Urinary bladder (tissue), 4 donors: ENCODE results near the gene PRDM16. TPM values are rescaled to one million over a fixed set of nuclear protein-coding genes. Genes with fewer than 3 reads are reported as not detected.

Experiments
- DNase-seq: peaks from one replicate; pipeline ENCODE4 v3.0.0-alpha.2; 2015; ENCODE audit errors: extremely low spot score
- H3K27ac ChIP-seq: one replicate; pipeline ENCODE4 v1.5.1; 2013; ENCODE audit warnings: low read depth, mild to moderate bottlenecking, moderate library complexity
- H3K36me3 ChIP-seq: one replicate; pipeline ENCODE4 v1.6.1; 2013; ENCODE audit warnings: mild to moderate bottlenecking, moderate library complexity; ENCODE audit not compliant: insufficient read depth
- H3K4me1 ChIP-seq: one replicate; pipeline ENCODE4 v1.6.1; 2013; ENCODE audit warnings: mild to moderate bottlenecking, moderate library complexity; ENCODE audit not compliant: insufficient read depth
- H3K4me3 ChIP-seq: one replicate; pipeline ENCODE4 v1.5.1; 2013; ENCODE audit warnings: low read depth, low read length
- WGBS: extraction: QIAGEN DNeasy Blood & Tissue Kit; methylation state at CpG from one replicate; pipeline ENCODE4 v1.1.7; 2013; 5-methylcytosine and 5-hydroxymethylcytosine counted together
- polyA plus RNA-seq: library from polyadenylated mRNA; stranded (reverse); fragments of 200-250 nt; gene quantifications from one replicate; pipeline ENCODE4 v1.2.3, GENCODE V29; 2013
- total RNA-seq: library from RNA; depleted of rRNA; stranded (reverse); fragments of >200 nt; gene quantifications from one replicate; pipeline ENCODE4 v1.2.3, GENCODE V29; 2014
- donor health status: healthy with polysubstance abuse.
- donor health status: healthy.

PRDM16 gene
- total and polyA plus RNA-seq, 2 donors: 2.8 to 3.7 TPM

GRCh38 chr1:3483380-3483779, 414.4 kb downstream of the PRDM16 start:
- Histone ChIP-seq H3K27ac (no peak overlapping the region), H3K4me3 (no peak overlapping the region), H3K36me3 (no peaks in the 10 kb centered on the region), H3K4me1 (no peaks in the 10 kb centered on the region)
- no peak for DNase-seq
- WGBS: 84% methylated on average over 14 of the region's 14 CpGs

GRCh38 chr1:3483801-3484444, 414.9 kb downstream of the PRDM16 start:
- DNase-seq: no peak
- H3K4me3 ChIP-seq: no peak overlapping the region
- H3K27ac ChIP-seq: no peak overlapping the region
- WGBS: 53% methylated on average over 31 of the region's 31 CpGs
- H3K36me3 ChIP-seq: no peaks in the 10 kb centered on the region
- no peaks in the 10 kb centered on the region for H3K4me1 ChIP-seq

GRCh38 chr1:3485016-3485415, 416.0 kb downstream of the PRDM16 start:
- no peak for DNase-seq
- no peak overlapping the region for H3K4me3 ChIP-seq
- H3K27ac ChIP-seq: no peak overlapping the region
- peaks cover 1% of the 10 kb centered on the region for H3K36me3 ChIP-seq
- no peaks in the 10 kb centered on the region for H3K4me1 ChIP-seq
- 92% methylated on average over 14 of the region's 14 CpGs for WGBS

Other genes with a start within 250 kb of the PRDM16 start
- gene ACTRT2, start 47.7 kb upstream of the PRDM16 start, total RNA-seq: not detected
- gene ACTRT2, start 47.7 kb upstream of the PRDM16 start, polyA plus RNA-seq: not detected